A673 (cell line): Measurements from ENCODE around the gene CEACAM3. TPM values are rescaled to one million over a fixed set of nuclear protein-coding genes. Genes with fewer than 3 reads are reported as not detected.

Source experiments
- BruUV-seq: library from RNA; stranded (reverse); fragments of 400-500 nt; replicated peaks from 2 replicates; lab custom pipeline; 2021; lab: Mats Ljungman, UMichigan
- CTCF ChIA-PET: fragments of 300-600 bp; sonication (Branson Sonifier 250); formaldehyde crosslinking; loops from one replicate; lab custom pipeline; 2022; ENCODE audit warnings: antibody characterized with exemption; lab: Charles Lee
- POLR2A ChIA-PET: fragments of 300-600 bp; sonication (Branson Sonifier 250); formaldehyde crosslinking; loops from one replicate; lab custom pipeline; 2022; ENCODE audit warnings: antibody characterized with exemption; ENCODE audit not compliant: low non-redundant PET; lab: Charles Lee
- DNase-seq: peaks from one replicate; pipeline ENCODE4 v3.0.0-alpha.2; 2015; ENCODE audit warnings: low spot score
- H3K27ac ChIP-seq: fragments of 200-600 bp; sonication (generic); 2 replicates; pipeline ENCODE4 v1.5.1; 2016; ENCODE audit warnings: mixed run types, low read depth, mild to moderate bottlenecking, mixed read lengths, antibody characterized with exemption, low read length; ENCODE audit not compliant: poor library complexity, severe bottlenecking
- H3K27me3 ChIP-seq: fragments of 200-600 bp; sonication (generic); replicated peaks from 2 replicates; pipeline ENCODE4 v1.6.1; 2017; ENCODE audit warnings: mixed run types, low read depth, mild to moderate bottlenecking, mixed read lengths, antibody characterized with exemption, low read length; ENCODE audit not compliant: insufficient read depth, poor library complexity
- H3K36me3 ChIP-seq: fragments of 200-600 bp; sonication (generic); 2 replicates; pipeline ENCODE4 v1.6.1; 2016; ENCODE audit warnings: mixed run types, mild to moderate bottlenecking, mixed read lengths, antibody characterized with exemption, low read length; ENCODE audit not compliant: insufficient read depth, poor library complexity, severe bottlenecking
- H3K4me1 ChIP-seq: fragments of 200-600 bp; sonication (generic); 2 replicates; pipeline ENCODE4 v1.6.1; 2017; ENCODE audit warnings: mixed run types, mild to moderate bottlenecking, mixed read lengths, antibody characterized with exemption, low read length; ENCODE audit not compliant: insufficient read depth, poor library complexity, severe bottlenecking
- H3K4me3 ChIP-seq: fragments of 200-600 bp; sonication (generic); 2 replicates; pipeline ENCODE4 v1.5.1; 2016; ENCODE audit warnings: low read depth, mixed run types, mild to moderate bottlenecking, mixed read lengths, low read length; ENCODE audit not compliant: poor library complexity, severe bottlenecking
- H3K9me3 ChIP-seq: fragments of 200-600 bp; sonication (generic); 2 replicates; pipeline ENCODE4 v1.6.1; 2016; ENCODE audit warnings: mixed run types, low read depth, mild to moderate bottlenecking, mixed read lengths, antibody characterized with exemption, low read length; ENCODE audit not compliant: poor library complexity, severe bottlenecking
- EZH2 ChIP-seq: fragments of 200-600 bp; sonication (generic); IDR thresholded peaks from 2 replicates; pipeline ENCODE4 v1.6.1; 2017; ENCODE audit warnings: borderline replicate concordance, low read depth, mild to moderate bottlenecking, mixed read lengths, antibody characterized with exemption, low read length; ENCODE audit not compliant: poor library complexity, severe bottlenecking
- intact Hi-C: fragments of 100-400 bp; cut with micrococcal nuclease; formaldehyde crosslinking; loops from one replicate; pipeline ENCODE4 v1.10.0; 2022; ENCODE audit not compliant: unreplicated experiment
- total RNA-seq: library from RNA; stranded (reverse); gene quantifications from 2 replicates; pipeline ENCODE4 v1.2.3, GENCODE V29; 2021
- TF ChIP-seq, protein P1 (sequence below): fragments of 300-800, 200-600 bp; sonication (generic); conservative IDR thresholded peaks from 2 replicates; pipeline ENCODE4 v1.5.1; 2017; ENCODE audit warnings: low read depth, mild to moderate bottlenecking, antibody characterized with exemption, low read length, moderate library complexity, mixed read lengths

Gene CEACAM3
- total RNA-seq, 1 experiment from 2014 or later: not detected

GRCh38 chr19:41811036-41811435 lies 14.6 kb downstream of the CEACAM3 start:
- no peak overlapping the region for H3K4me3 ChIP-seq
- no peak for DNase-seq
- H3K9me3 ChIP-seq: no peaks in the 10 kb centered on the region
- H3K27me3 ChIP-seq: no peaks in the 10 kb centered on the region
- TF ChIP-seq, protein P1, sequence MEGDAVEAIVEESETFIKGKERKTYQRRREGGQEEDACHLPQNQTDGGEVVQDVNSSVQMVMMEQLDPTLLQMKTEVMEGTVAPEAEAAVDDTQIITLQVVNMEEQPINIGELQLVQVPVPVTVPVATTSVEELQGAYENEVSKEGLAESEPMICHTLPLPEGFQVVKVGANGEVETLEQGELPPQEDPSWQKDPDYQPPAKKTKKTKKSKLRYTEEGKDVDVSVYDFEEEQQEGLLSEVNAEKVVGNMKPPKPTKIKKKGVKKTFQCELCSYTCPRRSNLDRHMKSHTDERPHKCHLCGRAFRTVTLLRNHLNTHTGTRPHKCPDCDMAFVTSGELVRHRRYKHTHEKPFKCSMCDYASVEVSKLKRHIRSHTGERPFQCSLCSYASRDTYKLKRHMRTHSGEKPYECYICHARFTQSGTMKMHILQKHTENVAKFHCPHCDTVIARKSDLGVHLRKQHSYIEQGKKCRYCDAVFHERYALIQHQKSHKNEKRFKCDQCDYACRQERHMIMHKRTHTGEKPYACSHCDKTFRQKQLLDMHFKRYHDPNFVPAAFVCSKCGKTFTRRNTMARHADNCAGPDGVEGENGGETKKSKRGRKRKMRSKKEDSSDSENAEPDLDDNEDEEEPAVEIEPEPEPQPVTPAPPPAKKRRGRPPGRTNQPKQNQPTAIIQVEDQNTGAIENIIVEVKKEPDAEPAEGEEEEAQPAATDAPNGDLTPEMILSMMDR: no peak
- TF ChIP-seq EZH2: no peak
- POLR2A ChIA-PET: no interaction called here
- BruUV-seq: no TSS peak
- no peak overlapping the region for H3K27ac ChIP-seq
- H3K36me3 ChIP-seq: no peaks in the 10 kb centered on the region
- intact Hi-C loops: no loop called here
- CTCF ChIA-PET: no interaction called here
- H3K4me1 ChIP-seq: no peaks in the 10 kb centered on the region

GRCh38 chr19:41811981-41812380 lies 15.6 kb downstream of the CEACAM3 start:
- POLR2A ChIA-PET: no interaction called here
- CTCF ChIA-PET: interaction anchor here (0.9 kb wide), 1 partner anchor 19 kb away, joined by 3 read pairs; no protein-coding TSS in a partner anchor
- intact Hi-C loops: no loop called here
- TF ChIP-seq, protein P1: no peak
- no peak for TF ChIP-seq EZH2
- BruUV-seq: no TSS peak
- no peaks in the 10 kb centered on the region for H3K36me3 ChIP-seq
- no peak overlapping the region for H3K27ac ChIP-seq
- H3K4me3 ChIP-seq: no peak overlapping the region
- no peaks in the 10 kb centered on the region for H3K4me1 ChIP-seq
- DNase-seq: no peak
- no peaks in the 10 kb centered on the region for H3K27me3 ChIP-seq
- H3K9me3 ChIP-seq: no peaks in the 10 kb centered on the region

DNA sequence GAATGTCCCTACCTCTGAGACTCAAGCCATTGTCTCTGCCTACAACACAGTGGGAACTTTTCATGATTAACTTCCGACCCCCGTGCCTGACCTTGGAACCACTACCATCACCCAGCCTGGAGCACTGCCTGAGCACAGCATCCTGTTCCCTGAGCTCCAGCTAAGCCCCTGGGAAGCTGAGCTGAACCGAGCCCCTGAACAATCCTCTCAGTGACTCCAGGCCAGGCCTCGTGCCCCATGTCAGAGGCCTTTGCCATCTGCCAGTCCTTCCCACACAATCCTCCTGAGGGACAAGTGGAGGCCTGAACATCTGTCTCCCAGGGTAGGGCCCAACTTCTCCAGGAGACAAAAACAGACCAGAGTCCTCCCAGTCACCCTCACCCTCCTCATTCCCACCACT lies 17.5 kb downstream of the CEACAM3 start:
- H3K27ac ChIP-seq: no peak overlapping the region
- intact Hi-C loops: no loop called here
- TF ChIP-seq, protein P1: no peak
- TF ChIP-seq EZH2: no peak
- no peaks in the 10 kb centered on the region for H3K27me3 ChIP-seq
- no peaks in the 10 kb centered on the region for H3K9me3 ChIP-seq
- H3K4me3 ChIP-seq: no peak overlapping the region
- POLR2A ChIA-PET: no interaction called here
- H3K4me1 ChIP-seq: no peaks in the 10 kb centered on the region
- DNase-seq: no peak
- H3K36me3 ChIP-seq: no peaks in the 10 kb centered on the region
- CTCF ChIA-PET: no interaction called here
- no TSS peak for BruUV-seq
